Uterus (tissue), 4 donors: ENCODE data around the gene CIITA. TPM values are rescaled to one million over a fixed set of nuclear protein-coding genes. Genes with fewer than 3 reads are reported as not detected.

Experiments used
- DNase-seq, 2 donors: peaks; one replicate each; pipeline ENCODE4 v3.0.0-alpha.2; 2019 to 2020
- H3K27ac ChIP-seq, 2 donors: fragments of 200-600 bp; sonication (generic); 1 replicate in 1 of 2; 2 replicates in 1 of 2; pipeline ENCODE4 v1.5.1; 2016 to 2018
- H3K27me3 ChIP-seq, 2 donors: fragments of 200-600 bp; sonication (generic); one replicate each; pipeline ENCODE4 v1.5.1; 2018 to 2019; ENCODE audit warnings: control low read depth in 1 of 2
- H3K36me3 ChIP-seq, 2 donors: fragments of 200-600 bp; sonication (generic); one replicate each; pipeline ENCODE4 v1.5.1; 2019; ENCODE audit warnings: control low read depth in 1 of 2
- H3K4me1 ChIP-seq, 2 donors: fragments of 200-600 bp; sonication (generic); one replicate each; pipeline ENCODE4 v1.5.1; 2018 to 2019; ENCODE audit warnings: control low read depth in 1 of 2
- H3K4me3 ChIP-seq, 2 donors: fragments of 200-600 bp; sonication (generic); 1 replicate in 1 of 2; 2 replicates in 1 of 2; pipeline ENCODE4 v1.5.1; 2018 to 2019; ENCODE audit warnings: mild to moderate bottlenecking in 1 of 2
- H3K9me3 ChIP-seq, 2 donors: fragments of 200-600 bp; sonication (generic); one replicate each; pipeline ENCODE4 v1.5.1; 2019; ENCODE audit warnings: control low read depth in 1 of 2
- POLR2A ChIP-seq, 2 donors: fragments of 450-650 bp; IDR thresholded peaks; one replicate each; pipeline ENCODE4 v1.6.1; 2016; ENCODE audit warnings: antibody characterized with exemption in 2 of 2, mild to moderate bottlenecking in 1 of 2, moderate library complexity in 1 of 2
- intact Hi-C: fragments of 100-400 bp; cut with DNase I; formaldehyde crosslinking; loops from one replicate; pipeline ENCODE4 v1.15.1; 2023; ENCODE audit warnings: low total_unique reads
- total RNA-seq, 4 donors: library from RNA; depleted of rRNA in 3 of 4; stranded (reverse); fragments of >200 nt in 3 of 4; gene quantifications; one replicate each; pipeline versions ENCODE4 v1.1.0 to v1.2.4, GENCODE V29; 2014 to 2023
- TF ChIP-seq, protein P1 (sequence below), 4 experiments: fragments of 200-600 bp in 2 of 4; fragments of 450-650 bp in 2 of 4; sonication (generic) in 2 of 4; IDR thresholded peaks; one replicate each; pipeline ENCODE4 v1.5.1; 2016 to 2019; ENCODE audit warnings: antibody characterized with exemption in 4 of 4, mild to moderate bottlenecking in 2 of 4, moderate library complexity in 1 of 4
- donor health status: DM: yes; HTN: yes; CAD: no.

CIITA gene
- total RNA-seq, 4 donors from 2014 or later, result 7.1 to 48.3 (median 18.8) TPM

DNA sequence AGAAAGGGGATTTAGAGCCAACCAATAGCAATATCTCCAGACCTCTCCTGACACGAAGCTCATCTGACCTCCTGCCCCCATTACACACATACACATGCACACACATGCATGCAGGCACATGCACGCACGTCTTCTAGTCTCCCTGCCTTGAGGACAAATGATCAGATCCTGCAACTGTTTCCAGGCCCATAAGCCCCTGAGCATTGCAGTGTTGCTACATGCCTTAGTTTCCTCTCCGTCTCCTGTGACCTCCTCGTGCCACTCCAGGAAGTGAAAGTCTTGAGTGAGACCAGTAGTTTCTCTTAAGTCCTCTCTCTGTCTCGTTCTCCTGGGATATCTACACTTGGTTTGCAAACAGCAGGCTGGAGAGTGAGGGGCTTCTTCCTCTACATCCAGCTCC, 8.2 kb downstream of the CIITA start:
- no peaks in the 10 kb centered on the region for H3K27me3 ChIP-seq
- TF ChIP-seq, protein P1, sequence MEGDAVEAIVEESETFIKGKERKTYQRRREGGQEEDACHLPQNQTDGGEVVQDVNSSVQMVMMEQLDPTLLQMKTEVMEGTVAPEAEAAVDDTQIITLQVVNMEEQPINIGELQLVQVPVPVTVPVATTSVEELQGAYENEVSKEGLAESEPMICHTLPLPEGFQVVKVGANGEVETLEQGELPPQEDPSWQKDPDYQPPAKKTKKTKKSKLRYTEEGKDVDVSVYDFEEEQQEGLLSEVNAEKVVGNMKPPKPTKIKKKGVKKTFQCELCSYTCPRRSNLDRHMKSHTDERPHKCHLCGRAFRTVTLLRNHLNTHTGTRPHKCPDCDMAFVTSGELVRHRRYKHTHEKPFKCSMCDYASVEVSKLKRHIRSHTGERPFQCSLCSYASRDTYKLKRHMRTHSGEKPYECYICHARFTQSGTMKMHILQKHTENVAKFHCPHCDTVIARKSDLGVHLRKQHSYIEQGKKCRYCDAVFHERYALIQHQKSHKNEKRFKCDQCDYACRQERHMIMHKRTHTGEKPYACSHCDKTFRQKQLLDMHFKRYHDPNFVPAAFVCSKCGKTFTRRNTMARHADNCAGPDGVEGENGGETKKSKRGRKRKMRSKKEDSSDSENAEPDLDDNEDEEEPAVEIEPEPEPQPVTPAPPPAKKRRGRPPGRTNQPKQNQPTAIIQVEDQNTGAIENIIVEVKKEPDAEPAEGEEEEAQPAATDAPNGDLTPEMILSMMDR (IDR thresholded peaks at IDR 0.05), result no peak
- TF ChIP-seq POLR2A (IDR thresholded peaks at IDR 0.05), result no peak
- no peaks in the 10 kb centered on the region for H3K4me1 ChIP-seq
- no peak for DNase-seq
- no peaks in the 10 kb centered on the region for H3K36me3 ChIP-seq
- H3K4me3 ChIP-seq, result no peak overlapping the region
- intact Hi-C loops, result no loop called here
- H3K27ac ChIP-seq, result no peak overlapping the region
- H3K9me3 ChIP-seq, result no peaks in the 10 kb centered on the region

DNA sequence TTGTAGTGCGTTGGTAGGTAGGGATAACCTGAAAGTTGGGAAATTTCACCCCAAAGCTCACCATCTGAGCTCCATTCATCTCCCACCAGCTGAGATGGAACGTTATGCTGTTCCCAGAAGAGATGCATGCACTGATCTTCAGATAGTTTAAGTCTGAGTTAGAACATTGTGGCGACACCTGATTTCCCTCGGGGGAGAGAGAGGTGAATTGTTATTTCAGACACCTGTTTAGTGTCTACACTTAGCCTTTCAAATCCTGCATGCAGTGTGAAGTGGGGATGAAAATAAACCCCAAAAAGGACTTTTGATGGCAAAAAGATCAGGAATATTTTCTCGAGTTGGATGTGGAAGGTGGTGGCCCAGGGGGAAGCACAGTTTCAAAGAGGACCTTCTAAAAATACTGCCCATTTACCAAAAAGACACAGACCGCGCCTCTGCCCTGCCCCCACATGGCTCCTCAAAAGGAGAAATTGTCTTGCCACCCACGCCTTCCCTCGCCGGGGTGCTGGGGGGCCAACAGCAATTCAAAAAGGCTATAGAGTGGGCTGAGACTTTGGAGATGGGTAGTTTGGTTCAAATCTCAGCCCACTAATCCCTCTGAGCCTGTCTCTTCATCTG, 11.4 kb downstream of the CIITA start:
- intact Hi-C loops, result no loop called here
- Histone ChIP-seq H3K9me3 (no peaks in the 10 kb centered on the region), H3K4me1 (no peaks in the 10 kb centered on the region), H3K4me3 (no peak overlapping the region), H3K36me3 (no peaks in the 10 kb centered on the region), H3K27me3 (no peaks in the 10 kb centered on the region), H3K27ac (no peak overlapping the region)
- TF ChIP-seq POLR2A (IDR thresholded peaks at IDR 0.05), result no peak
- TF ChIP-seq, protein P1 (IDR thresholded peaks at IDR 0.05), result no peak
- no peak for DNase-seq

DNA sequence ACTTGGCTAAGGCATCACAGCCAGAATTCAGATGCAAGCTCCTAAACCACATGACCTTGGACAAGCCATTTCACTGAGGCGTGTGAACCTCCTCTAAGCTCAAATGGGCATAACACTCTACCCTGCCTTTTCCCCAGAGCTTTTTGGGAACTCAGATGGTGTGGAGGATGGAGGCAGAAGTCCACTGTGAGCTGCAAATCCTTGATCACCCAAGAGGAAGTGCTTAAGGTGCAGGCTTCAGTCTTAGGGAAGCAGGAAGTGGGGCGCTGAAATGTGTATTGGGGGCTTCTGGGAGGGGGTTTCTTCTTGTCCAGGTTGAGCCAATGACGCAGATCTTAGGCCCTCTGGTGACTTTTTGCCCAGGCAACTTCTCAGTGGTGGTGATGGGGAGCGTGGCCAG, 12.9 kb downstream of the CIITA start:
- Histone ChIP-seq H3K9me3 (no peaks in the 10 kb centered on the region), H3K27ac (no peak overlapping the region), H3K36me3 (no peaks in the 10 kb centered on the region), H3K27me3 (no peaks in the 10 kb centered on the region), H3K4me3 (no peak overlapping the region), H3K4me1 (no peaks in the 10 kb centered on the region)
- TF ChIP-seq POLR2A (IDR thresholded peaks at IDR 0.05), result no peak
- TF ChIP-seq, protein P1 (IDR thresholded peaks at IDR 0.05), result no peak
- no peak for DNase-seq
- intact Hi-C loops, result no loop called here

DNA sequence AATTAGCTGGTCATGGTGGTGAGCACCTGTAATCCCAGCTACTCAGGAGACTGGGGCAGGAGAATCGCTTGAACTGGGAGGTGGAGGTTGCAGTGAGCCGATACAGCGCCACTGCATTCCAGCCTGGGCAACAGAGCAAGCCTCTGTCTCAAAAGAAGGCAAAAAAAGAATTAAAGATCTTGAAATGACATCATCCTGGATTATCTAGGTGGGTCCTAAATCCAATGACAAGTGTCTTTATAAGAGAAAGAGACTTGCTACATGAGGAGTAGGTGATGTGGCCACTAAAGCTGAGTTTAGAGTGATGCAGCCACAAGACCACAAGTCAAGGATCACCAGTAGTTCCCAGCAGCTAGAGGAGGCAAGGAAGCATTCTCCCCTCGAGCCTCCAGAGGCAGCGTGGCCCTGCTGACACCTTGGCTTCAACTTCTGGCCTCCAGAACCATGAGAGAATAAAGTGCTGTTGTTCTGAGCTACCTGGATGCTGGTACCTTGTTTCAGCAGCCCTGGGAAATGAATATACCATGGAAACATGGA, 15.8 kb downstream of the CIITA start:
- TF ChIP-seq POLR2A (IDR thresholded peaks at IDR 0.05), result no peak
- TF ChIP-seq, protein P1 (IDR thresholded peaks at IDR 0.05), result no peak

DNA sequence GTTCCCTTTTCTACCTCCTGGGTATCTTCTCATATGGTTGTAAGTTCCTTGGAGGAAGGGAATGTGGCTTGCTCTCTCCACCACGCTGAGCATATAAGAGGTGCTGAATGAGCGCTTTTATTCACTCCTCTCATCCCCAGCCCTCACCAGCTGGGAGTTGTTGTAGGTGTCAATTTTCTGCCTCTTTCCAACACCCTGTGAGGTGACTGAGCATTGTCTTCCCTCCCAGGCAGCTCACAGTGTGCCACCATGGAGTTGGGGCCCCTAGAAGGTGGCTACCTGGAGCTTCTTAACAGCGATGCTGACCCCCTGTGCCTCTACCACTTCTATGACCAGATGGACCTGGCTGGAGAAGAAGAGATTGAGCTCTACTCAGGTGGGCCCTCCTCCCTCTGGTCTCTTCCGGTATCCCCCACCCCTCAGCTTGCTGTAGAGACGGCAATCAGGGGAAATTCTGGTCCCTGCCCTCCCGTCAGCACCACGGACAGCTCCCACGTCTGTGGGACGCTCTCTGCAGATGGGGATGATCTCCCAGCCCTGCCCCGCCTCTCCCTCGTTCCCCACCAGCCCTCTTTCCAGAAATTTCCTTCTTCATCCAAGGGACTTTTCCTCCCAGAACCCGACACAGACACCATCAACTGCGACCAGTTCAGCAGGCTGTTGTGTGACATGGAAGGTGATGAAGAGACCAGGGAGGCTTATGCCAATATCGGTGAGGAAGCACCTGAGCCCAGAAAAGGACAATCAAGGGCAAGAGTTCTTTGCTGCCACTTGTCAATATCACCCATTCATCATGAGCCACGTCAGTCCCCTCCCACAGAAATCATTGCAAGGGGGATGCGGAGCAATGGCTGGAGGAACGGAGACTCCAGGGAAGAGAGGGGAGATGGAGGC, 18.3 kb downstream of the CIITA start:
- intact Hi-C loops, result no loop called here
- TF ChIP-seq POLR2A (IDR thresholded peaks at IDR 0.05), result no peak
- TF ChIP-seq, protein P1 (IDR thresholded peaks at IDR 0.05), result no peak

More for the DNA sequence above, 15.8 kb downstream of the CIITA start:
- no peak for DNase-seq
- H3K4me3 ChIP-seq, result no peak overlapping the region
- no peaks in the 10 kb centered on the region for H3K9me3 ChIP-seq
- no peak overlapping the region for H3K27ac ChIP-seq
- no peaks in the 10 kb centered on the region for H3K4me1 ChIP-seq
- H3K36me3 ChIP-seq, result no peaks in the 10 kb centered on the region
- H3K27me3 ChIP-seq, result no peaks in the 10 kb centered on the region
- intact Hi-C loops, result no loop called here

More for the DNA sequence above, 18.3 kb downstream of the CIITA start:
- H3K4me1 ChIP-seq, result no peaks in the 10 kb centered on the region
- no peak overlapping the region for H3K27ac ChIP-seq
- H3K27me3 ChIP-seq, result no peaks in the 10 kb centered on the region
- DNase-seq, result no peak
- H3K36me3 ChIP-seq, result no peaks in the 10 kb centered on the region
- H3K9me3 ChIP-seq, result no peaks in the 10 kb centered on the region
- no peak overlapping the region for H3K4me3 ChIP-seq
